HG03045 (cell line): Measurements from ENCODE around the gene SPEM3.

ENCODE experiments used
- ATAC-seq: cut with Tn5 transposase; IDR thresholded peaks from one replicate; pipeline ENCODE4 v1.9.1; 2021; ENCODE audit warnings: mild to moderate bottlenecking, moderate library complexity; ENCODE audit not compliant: unreplicated experiment

SPEM3 gene

GRCh38 chr17:7440113-7440833, 11.6 kb downstream of the SPEM3 start:
- no peak for ATAC-seq

GRCh38 chr17:7440834-7441195, 12.2 kb downstream of the SPEM3 start:
- ATAC-seq, result no peak

DNA sequence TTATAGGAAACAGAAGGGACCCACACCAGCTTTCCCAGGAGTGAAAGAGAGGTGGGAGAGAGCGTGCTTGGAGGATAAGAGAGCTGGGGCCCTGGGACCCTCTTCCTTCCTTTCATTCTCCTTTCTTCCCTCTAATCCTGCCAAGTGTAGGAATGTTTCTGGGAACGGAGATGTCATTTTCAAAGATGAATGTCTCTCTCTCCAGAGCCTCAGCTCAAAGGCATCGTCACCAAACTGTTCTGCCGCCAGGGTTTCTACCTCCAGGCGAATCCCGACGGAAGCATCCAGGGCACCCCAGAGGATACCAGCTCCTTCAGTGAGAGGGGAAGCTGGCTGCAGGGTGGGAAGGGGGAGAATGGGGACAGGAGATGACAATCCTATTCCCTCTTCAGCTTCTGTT, 12.6 kb downstream of the SPEM3 start:
- no peak for ATAC-seq

DNA sequence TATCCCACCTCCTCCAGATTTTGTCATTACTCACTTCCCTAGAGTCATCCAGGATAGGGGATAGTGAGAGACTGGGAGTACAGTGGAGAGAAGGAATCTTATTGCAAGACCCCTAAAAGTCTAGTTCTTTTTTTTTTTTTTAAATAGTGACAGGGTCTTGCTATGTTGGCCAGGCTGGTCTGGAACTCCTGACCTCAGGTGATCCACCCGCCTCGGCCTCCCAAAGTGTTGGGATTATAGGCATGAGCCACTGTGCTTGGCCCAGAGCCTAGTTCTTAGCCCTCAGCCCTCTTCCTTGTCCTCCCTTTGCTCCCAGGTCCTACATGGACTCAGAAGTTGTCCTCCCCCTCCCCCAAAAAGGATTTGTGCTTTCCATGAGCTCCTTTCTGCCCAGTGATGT, 13.5 kb downstream of the SPEM3 start:
- no peak for ATAC-seq

DNA sequence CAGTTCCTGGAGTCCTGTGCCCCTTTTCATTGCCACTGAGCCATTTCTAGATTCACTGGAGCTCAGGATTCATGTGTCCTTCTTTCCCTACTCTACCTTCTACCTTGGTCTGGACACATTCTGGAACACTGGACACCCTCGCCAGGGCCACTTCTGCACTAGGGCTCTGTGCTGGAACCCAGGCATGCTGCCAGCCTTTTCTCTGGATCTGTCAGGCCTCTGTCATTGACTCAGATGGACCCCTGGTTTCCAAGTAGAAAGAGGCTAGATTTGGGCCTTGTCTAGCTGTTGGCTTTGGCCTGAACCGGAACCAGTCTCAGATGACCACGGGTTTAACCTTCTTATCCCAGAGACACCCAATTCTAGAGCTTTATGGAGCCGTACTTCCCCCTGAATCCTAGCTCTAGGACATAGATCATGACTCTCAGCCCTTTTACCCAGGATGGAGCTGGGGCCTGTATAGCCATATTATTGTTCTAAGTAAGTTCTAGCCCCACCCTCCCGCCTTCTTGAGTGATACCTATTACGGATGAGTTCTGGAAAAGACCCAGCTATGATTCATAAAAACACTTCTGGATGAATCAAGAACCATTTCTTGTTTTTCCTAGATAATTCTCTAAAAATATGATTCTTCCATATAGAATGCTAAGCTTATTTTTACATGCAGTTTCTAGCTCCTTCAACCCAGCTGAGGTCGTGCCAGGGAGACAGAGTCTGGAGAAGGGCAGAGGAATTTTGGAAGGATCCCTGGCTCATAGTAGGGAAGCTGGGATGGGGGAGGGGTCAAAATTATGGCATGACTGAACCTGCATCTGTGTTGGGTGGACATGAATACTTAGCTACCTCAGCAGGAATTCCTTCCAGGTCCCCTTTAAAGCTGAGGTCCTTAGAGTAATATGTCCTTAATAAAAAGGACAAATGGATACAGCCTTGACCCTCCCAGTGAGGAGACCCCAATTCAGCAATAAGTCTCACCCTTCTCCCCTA, 15.1 kb downstream of the SPEM3 start:
- ATAC-seq, result no peak

GRCh38 chr17:7444682-7445618, 16.3 kb downstream of the SPEM3 start, which contains the start of gene CHRNB1:
Gene CHRNB1 (plus strand): TSS chr17:7445061. CDS start chr17:7445128, 67 bp downstream.
- no peak for ATAC-seq

DNA sequence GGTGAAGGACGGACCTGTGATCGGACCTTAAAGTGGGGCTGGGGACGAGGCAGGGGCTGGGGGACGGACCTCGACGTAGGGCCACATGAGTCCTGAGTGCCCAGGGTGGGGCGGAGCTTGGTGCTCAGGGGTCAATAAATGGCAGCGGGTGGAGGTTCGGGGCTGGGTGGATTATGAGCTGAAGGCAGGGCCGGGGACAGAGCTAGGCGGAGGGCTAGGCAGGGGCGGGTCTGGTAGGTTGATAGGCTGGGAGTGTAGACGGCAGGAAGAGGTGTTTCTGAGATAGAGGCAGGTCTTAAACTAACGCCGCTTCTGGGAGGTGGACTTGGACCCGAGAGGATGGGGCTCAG, 16.9 kb downstream of the SPEM3 start:
- ATAC-seq, result no peak

- ATAC-seq, result no peak
Measured at GRCh38 chr17:7448461-7448860, 19.8 kb downstream of the SPEM3 start.

- no peak for ATAC-seq
Measured at GRCh38 chr17:7459961-7460545, 31.4 kb downstream of the SPEM3 start.

- no peak for ATAC-seq
Measured at GRCh38 chr17:7460850-7461660, 32.4 kb downstream of the SPEM3 start.

DNA sequence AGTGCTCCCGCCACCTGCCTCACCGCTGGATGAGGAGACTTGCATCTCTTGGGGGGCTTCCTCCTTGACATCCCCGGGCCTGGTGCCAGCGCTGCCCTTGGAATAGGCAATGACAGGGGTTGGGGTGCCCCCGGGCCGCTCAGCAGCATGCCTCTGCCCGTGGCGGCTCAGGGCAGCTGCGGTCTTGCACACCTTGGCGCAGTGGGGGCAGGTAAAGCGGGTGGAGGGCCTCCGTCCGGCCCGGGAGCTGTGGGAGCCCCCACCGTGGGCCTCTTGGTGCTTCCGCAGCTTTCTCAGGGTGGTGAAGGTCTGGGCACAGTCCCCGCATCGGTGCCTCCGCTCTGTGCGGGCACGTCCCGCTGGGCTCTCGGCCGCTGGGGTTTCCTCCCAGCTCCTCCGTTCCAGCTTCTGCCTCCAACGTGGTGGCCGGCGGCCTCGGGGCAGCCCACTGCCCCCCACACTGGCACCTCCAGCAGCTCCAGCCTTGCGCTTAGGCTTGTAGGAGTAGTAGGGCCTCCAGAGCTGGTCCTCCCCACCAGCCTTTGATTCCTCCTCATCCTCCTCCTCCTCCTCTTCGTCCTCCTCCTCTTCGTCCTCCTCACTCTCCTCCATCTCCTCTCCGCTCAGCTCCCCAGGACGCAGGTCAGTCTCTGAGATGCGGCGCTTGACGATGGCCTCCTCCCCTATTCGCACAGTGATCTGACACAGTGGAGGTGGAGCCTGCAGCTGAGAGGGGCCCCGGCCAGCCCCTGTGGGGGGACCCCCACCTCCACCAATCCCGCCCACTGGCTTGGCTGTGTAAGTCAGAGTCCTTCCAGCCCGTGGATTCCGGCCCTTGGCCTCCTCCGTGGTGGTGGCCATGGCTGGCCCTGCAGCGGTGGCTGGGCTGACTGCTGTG, 34.1 kb downstream of the SPEM3 start:
- no peak for ATAC-seq

DNA sequence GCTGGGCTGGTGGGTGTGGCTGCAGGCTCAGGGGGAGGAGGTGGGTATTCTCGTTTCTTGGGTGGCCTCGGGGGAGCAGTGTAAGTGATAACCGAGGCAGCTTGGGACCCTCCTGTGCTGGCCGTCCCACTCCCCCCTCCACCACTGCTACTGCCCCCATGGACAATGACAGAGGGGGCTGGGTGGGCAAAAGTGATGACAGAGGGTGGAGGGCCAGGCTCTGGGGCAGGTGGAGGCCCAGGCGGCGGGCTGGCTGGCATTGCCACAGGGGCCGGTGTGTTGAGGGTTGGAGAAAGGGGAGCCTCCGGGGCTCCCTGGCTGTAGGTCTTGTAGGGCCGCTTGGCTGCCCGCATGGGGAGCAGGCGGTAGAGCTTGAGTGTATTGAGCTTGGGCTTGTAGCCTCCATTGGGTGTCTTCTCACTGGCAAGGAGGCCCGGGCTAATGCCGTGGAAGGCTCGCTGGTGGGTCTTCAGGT, 34.8 kb downstream of the SPEM3 start:
- no peak for ATAC-seq

- ATAC-seq, result no peak
Measured at GRCh38 chr17:7464081-7464480, 35.4 kb downstream of the SPEM3 start.

DNA sequence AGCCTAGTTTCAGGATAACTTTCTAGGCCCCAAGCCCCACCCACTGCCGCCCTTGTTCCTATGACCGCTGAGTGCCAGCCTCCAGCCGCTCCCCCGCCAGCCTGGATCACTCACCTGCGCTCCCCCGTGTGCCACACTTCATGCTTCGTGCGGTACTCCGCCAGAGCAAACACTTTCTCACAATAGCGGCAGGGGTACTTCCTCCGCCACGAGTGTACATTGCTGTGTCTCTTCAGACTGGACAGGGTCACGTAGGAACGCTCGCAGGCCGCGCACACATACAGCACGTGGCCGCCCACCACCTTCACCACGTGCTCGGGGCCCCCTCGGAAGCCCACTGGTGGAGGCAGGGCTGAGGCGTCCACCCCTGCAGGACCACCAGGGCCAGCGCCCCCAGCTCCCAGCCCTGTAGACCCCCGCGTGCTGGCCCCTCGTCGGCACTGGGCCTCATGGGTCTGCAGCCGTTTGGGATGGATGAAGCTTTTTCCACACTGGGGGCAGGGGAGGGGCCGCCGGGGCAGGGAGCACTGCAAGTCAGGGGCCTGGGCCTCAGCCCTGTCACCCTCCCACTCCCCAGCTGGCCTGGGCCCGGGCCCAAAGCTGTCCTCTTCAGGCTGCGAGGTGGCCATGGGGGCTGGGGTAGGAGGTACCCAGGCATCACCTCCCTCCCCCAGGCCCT, 37.1 kb downstream of the SPEM3 start:
- no peak for ATAC-seq

- ATAC-seq, result no peak
Measured at GRCh38 chr17:7466318-7466638, 37.6 kb downstream of the SPEM3 start.

DNA sequence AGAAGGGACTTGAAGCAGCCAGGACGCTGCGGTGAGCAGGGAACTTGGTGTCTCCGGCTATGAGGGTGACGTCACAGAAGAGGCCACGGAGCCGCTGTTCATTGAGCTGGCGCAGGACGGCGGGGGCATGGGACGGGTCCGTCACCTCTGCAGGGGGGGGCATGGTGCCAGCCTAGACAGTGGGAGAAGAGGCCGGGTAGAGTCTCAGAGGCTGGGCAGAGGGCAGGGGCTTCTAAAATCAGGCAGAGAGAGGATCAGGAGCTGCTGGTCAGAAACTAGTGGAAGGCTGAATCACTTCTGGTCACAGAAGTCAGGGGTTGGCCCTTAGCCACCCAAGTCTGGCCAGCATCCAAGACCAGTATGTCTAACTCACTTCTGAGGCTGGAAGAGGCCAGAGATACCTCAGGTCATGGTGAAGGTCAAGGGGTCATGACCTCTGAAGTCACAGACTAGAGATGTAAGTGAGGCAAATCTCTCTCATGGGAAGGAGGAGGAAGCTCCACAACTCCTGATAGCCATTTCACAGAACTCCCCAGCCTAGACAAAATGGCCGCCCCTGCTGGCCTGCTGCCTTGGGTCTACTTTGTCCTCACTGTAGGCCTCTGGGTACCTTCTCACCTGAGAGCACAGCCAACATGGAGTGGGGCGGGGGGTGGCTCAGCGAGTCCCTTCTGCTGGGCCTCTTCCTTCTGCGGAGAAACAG, 38.1 kb downstream of the SPEM3 start:
- no peak for ATAC-seq

DNA sequence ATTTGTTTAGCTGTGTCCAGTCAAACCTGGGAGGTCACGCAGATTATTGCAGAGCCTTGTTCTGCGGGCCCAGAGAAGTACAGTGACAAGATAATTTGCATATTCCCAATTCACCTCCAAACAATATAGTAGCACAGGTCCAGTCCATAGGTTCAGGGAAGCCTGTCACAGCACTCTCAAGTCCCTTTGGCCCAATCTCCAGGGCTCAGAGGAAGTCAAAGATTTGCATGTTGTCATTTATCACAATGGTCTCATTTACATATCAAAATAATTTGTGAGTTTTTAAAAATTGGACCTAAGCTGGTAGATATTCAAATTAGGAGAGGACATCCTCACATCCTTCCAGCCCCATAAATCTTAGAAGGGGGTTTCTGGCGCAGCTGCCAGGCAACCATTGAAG, 38.8 kb downstream of the SPEM3 start:
- no peak for ATAC-seq

DNA sequence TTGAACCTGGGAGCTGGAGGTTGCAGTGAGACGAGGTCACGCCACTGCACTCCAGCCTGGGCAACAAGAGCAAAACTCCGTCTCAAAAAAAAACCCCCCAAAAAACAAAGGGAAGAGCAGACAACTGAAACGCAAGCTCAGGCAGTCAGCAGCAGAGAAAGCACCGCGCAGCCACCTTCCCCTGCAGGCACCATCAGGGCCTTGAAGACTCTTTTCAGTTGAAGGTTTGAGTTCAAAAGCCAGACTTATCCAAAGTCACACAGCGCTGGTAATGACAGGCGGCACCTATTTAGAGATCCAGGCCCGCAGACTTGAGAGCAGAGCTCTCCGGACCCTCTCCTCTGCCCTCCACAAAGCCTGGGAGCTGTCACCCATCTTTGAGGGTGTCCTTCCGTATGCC, 39.6 kb downstream of the SPEM3 start:
- ATAC-seq, result no peak
